HTR-8/SVneo (cell line): ENCODE data around the gene TMEM245.
A peak's percentile ranks its signal among the peaks of the same experiment; 100 is the strongest.

Experiments
- DNase-seq: peaks from one replicate; pipeline ENCODE4 v3.0.0; 2011; ENCODE audit warnings: low spot score, mixed read lengths; ENCODE audit not compliant: insufficient read length
- FAIRE-seq: peaks from 2 replicates; lab custom pipeline; 2011; peaks lifted over from hg19 to GRCh38; lab: Jason Lieb, UNC

The TMEM245 gene

GRCh38 chr9:109035684-109036423, 83.9 kb downstream of the TMEM245 start:
- FAIRE-seq: peak; percentile 88
- DNase-seq: peak; percentile 78

GRCh38 chr9:109033941-109034700, 85.6 kb downstream of the TMEM245 start:
- DNase-seq: no peak
- FAIRE-seq: no peak

- DNase-seq (no peak), FAIRE-seq (no peak)
These were observed 88.5 kb downstream of the TMEM245 start for GRCh38 chr9:109031241-109031640.

DNA sequence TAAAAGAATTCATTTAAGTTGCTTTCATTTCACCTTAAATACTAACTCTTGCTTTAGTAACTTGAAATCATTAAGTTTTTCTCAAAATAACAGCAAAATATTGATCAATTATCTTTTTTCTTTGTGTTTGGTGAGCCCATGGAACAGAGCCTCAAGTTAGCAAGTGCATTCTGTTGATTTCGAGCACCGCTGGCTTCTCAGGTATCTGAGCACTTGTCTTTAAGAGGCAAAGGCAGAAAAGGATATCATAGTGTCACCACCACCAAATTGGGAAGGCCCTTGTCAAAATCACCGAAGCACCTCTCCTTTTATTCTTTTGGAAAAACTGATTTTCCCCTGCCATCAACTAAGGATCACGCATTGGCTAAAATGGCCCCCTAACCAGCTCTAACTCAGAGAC, 89.3 kb downstream of the TMEM245 start:
- DNase-seq: no peak

GRCh38 chr9:109028457-109028856, 91.3 kb downstream of the TMEM245 start:
- no peak for FAIRE-seq

More for the DNA sequence above, 89.3 kb downstream of the TMEM245 start:
- no peak for FAIRE-seq

GRCh38 chr9:109027176-109027575, 92.6 kb downstream of the TMEM245 start:
- DNase-seq: no peak
- no peak for FAIRE-seq

More at GRCh38 chr9:109028457-109028856, 91.3 kb downstream of the TMEM245 start:
- no peak for DNase-seq

- no peak for DNase-seq
- no peak for FAIRE-seq
These were observed 93.4 kb downstream of the TMEM245 start for GRCh38 chr9:109026306-109026705.

- DNase-seq: no peak
- FAIRE-seq: no peak
These were observed 96.9 kb downstream of the TMEM245 start for GRCh38 chr9:109022873-109023272.

DNA sequence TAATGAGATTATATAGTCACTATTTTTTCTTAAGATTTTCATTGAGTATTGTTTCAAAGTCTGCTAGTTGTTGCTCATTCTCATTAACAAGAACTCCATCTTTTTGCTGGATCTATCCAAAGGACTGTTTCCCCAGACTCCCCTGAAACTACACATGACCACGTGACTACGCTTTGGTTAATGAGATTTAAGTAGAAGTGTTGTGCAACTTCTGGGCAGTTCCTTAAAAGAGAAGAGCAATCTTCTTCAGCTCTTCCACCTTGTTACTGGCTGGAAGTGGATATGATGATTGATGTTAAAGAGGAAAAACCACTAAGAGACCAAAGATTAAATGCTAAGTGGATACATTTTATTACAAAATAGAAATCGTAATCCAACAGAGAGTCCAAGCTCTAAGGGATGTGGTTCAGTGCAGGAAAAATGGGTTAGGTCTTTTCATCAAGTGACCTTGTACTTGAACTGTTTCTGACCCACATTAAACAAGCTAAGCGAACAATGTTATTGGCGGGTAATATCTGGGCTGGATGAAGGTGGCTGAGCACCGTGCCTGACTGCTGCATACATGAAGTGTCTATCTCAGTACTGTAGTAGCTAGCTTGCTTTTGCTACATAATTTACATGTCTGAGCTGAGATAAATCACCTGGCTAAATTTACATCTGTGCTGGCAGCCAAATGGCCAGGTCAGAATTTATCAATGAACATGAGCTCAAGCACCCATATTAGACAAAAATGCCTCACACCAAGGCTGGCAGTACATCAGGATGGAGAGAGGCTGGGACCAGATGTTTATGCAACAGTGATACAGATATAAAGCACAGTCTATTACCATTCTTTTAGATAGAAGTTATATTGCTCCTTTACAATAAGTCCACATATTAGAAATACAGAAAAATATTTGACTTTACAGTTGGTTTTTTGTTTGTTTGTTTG, 98.9 kb downstream of the TMEM245 start:
- FAIRE-seq (no peak), DNase-seq (no peak)

DNA sequence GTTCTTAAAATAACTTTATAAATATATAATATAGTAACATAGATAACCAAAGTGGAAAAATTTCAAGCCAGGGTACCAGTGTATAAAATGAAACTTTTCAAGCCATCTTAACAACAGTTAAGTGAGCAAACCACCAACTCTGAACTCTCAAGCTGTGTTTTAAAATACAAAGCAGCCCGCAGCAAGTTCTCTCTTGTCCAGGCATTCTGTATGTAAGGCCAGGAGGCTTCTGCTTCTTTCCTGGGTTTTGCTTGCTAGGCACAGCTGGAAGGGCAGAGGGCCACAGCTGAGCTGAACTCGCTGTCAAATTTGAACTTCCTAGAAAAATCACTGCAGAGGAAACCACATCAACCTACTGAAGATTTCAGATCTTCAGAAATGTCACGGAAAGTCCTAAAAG, 99.6 kb downstream of the TMEM245 start:
- DNase-seq (no peak), FAIRE-seq (no peak)

DNA sequence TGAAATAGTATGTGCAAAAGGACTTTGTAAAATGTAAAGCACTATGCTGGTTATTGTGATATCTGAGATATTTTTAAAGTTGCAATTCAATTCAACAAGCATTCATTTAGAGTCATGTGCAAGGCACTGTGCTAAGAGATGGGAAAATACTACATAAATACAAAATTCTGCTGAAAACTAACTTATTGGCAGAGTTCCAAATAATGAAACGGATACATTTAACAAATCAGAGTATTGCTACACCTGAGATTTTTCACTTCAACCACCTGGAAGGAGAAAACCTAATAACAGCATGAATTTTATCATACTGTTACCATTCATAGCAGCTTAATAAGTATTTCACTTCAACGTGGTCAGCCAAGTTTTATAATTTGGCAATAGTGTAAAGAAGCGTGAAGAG, 100.3 kb downstream of the TMEM245 start:
- DNase-seq (no peak), FAIRE-seq (no peak)

- no peak for FAIRE-seq
These were observed 102.3 kb downstream of the TMEM245 start for GRCh38 chr9:109017493-109017892.

DNA sequence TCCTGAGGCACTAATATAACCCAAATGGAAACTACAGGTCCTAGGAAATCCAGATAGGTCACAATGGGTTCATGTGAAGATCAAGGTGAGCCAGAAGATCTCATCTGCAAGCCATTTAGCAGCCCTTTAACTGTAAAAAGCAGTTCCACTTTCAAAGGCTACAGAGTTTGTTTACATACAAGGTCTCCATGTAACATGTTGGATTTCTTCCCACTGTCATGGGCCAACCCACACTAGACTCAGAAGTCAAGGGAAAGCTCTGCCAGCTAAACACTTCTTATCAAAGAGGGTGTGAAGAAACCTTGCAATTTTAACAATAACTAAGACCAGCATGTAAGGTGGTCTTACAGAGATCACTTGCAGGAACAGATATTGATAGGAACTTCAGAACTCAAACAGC, 102.7 kb downstream of the TMEM245 start:
- DNase-seq (no peak), FAIRE-seq (no peak)

More at GRCh38 chr9:109017493-109017892, 102.3 kb downstream of the TMEM245 start:
- no peak for DNase-seq

GRCh38 chr9:109016132-109016531, 103.6 kb downstream of the TMEM245 start:
- no peak for FAIRE-seq

GRCh38 chr9:109014608-109015280, 105.0 kb downstream of the TMEM245 start:
- DNase-seq (no peak), FAIRE-seq (no peak)

More at GRCh38 chr9:109016132-109016531, 103.6 kb downstream of the TMEM245 start:
- no peak for DNase-seq

DNA sequence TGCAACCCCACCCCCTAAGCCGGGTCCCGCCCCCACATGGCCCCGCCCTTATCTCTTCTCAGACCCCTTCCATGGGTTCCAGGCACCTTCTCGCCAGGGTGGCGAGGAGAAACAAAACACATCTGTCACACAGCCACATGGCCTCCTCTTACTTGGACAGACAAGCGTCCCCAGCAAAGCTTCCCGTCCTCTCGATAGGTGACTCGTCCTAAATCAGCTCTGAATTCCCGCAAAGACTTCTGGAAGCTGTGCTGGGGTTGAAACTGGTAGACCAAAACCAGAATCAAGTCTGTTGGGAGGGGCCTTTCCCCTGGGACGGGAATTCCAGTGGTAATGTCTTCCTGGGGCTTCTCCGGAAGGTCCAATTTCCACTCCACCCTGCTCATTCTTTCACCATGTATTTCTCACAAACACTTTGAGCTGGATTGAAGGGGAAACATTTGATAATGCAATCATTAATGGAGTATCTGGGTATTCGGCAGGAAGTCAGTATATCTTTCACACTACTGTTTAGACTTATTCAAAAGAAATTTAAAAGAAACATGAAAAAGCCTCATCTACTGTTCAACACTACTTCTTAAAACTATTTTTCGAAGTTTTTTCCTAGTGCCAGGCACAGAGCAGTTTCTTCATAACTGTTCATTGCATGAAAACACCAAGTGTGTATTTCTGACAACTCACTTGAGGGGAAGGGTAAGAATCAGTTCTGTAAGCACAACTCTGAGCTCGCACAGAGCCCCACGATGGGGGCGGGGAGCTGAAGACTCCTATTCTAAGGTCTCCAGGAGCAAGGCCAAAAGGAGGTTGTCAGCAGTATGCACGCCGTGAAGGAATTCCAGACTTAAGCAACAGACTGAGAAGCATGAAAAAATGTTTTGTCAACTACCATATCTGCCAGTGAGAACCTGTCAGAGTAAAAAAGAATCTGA, 105.8 kb downstream of the TMEM245 start:
- DNase-seq (no peak), FAIRE-seq (peak; percentile 55)

DNA sequence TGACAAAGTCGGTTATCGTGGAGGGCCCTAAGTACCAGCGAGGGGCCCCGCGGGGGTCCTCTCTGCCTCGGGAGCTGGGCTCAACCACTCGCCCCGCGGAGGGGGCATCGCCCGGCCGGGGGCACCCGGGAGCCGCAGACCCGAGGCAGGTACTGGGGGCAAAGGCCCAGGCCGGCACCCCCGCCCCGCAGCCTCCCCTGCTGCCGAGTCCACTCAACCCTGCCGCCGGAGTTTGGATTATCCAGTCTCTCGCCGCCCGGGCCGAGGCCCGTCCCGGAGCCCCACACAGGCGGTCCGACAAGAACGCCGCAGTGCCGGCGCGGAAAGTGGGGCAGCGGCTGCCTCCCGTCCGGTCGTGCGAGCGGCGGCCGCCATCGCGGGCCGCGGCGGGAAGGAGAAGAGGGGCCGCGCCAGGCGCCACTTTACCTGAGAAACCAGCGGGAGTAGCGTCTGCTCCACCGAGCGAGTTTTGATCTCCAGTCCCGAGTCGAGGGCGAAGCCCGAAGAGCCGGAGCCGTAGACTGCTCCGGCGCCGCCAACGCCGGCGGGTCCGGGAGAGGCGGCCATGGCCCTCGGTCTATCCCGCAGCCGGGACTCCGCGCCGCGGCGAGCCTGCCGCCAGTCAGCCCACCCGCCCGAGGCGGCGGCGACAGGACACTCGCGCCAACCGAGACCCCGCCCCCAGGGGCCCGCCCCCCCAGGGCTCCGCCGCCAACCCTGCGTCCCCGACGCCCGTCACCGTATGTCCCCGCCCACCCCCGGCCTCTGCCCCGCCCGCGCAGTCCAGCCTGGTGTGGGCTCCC, 106.7 kb downstream of the TMEM245 start, which contains the start of gene CTNNAL1:
Gene CTNNAL1 (minus strand): TSS at position 624 of the 803 bp plus-strand sequence. CDS start 57 bp downstream, at position 567.
- FAIRE-seq: no peak

More for the DNA sequence above, 106.7 kb downstream of the TMEM245 start, which contains the start of gene CTNNAL1:
- peak; percentile 84 for DNase-seq
